Hepatocyte (in vitro differentiated cells): ENCODE data around the gene MX2.

Experiments used
- CTCF ChIP-seq: fragments of 200-600 bp; sonication (generic); IDR thresholded peaks from 2 replicates; pipeline ENCODE4 v1.5.1; 2016; ENCODE audit warnings: antibody characterized with exemption, mild to moderate bottlenecking; ENCODE audit not compliant: poor library complexity
- EZH2phosphoT487 ChIP-seq: fragments of 200-600 bp; sonication (generic); IDR thresholded peaks from one replicate; pipeline ENCODE4 v1.6.1; 2018; ENCODE audit warnings: antibody characterized with exemption, mild to moderate bottlenecking, low read depth, moderate library complexity; ENCODE audit not compliant: unreplicated experiment, severe bottlenecking

GRCh38 chr21:41422546-41423304 lies 60.9 kb downstream of the MX2 start:
- no peak for TF ChIP-seq CTCF
- TF ChIP-seq EZH2phosphoT487: no peak
